SK-N-SH (cell line): ENCODE measurements around the gene RBM17. TPM values are rescaled to one million over a fixed set of nuclear protein-coding genes. Genes with fewer than 3 reads are reported as not detected.

ENCODE experiments used
- CTCF ChIA-PET: fragments of 300-600, 350-600 bp; formaldehyde crosslinking; extraction: SDS; loops from one replicate; lab custom pipeline; 2021; lab: Yijun Ruan, JAX
- POLR2A ChIA-PET: fragments of 350-600 bp; sonication (Branson Sonifier 250); formaldehyde crosslinking; extraction: SDS; loops from one replicate; lab custom pipeline; 2020; ENCODE audit warnings: antibody characterized with exemption, inconsistent platforms; lab: Yijun Ruan, JAX
- DNase-seq: peaks from one replicate; pipeline ENCODE4 v3.0.0; 2012
- H2AFZ ChIP-seq: fragments of 200-600 bp; sonication (generic); 2 replicates; pipeline ENCODE4 v1.8.1; 2016; ENCODE audit warnings: antibody characterized with exemption, mild to moderate bottlenecking, low read depth
- H3F3A ChIP-seq: fragments of 200-600 bp; sonication (generic); replicated peaks from 2 replicates; pipeline ENCODE3; 2016; ENCODE audit warnings: antibody characterized with exemption, mild to moderate bottlenecking; ENCODE audit not compliant: insufficient read depth
- H3K27ac ChIP-seq, 2 experiments: fragments of 200-500 bp in 1 of 2; fragments of 200-600 bp in 1 of 2; sonication (Bioruptor generic) in 1 of 2; sonication (generic), shearing (Covaris generic) in 1 of 2; 2 replicates each; pipeline versions ENCODE4 v1.5.1 to v1.6.1; 2014 to 2016; ENCODE audit warnings: low read depth in 2 of 2, inconsistent platforms in 1 of 2, low read length in 1 of 2, mild to moderate bottlenecking in 1 of 2, mixed read lengths in 1 of 2
- H3K27me3 ChIP-seq: fragments of 200-600 bp; sonication (generic), shearing (Covaris generic); 2 replicates; pipeline ENCODE4 v1.6.1; 2016; ENCODE audit warnings: mixed run types; ENCODE audit not compliant: insufficient read depth
- H3K36me3 ChIP-seq, 2 experiments: fragments of 200-500 bp in 1 of 2; fragments of 200-600 bp in 1 of 2; sonication (Bioruptor generic) in 1 of 2; sonication (generic) in 1 of 2; replicated peaks in 1 of 2; 2 replicates each; pipeline versions ENCODE3 to v1.5.1; 2014 to 2016; ENCODE audit warnings: low read length in 1 of 2, mild to moderate bottlenecking in 1 of 2; ENCODE audit not compliant: insufficient read depth in 2 of 2, control insufficient read depth in 1 of 2
- H3K4me1 ChIP-seq, 2 experiments: fragments of 200-500 bp in 1 of 2; fragments of 200-600 bp in 1 of 2; sonication (Bioruptor generic) in 1 of 2; sonication (generic), shearing (Covaris generic) in 1 of 2; 2 replicates each; pipeline versions ENCODE4 v1.5.1 to v1.6.1; 2014 to 2016; ENCODE audit warnings: low read depth in 1 of 2, low read length in 1 of 2, mixed run types in 1 of 2; ENCODE audit not compliant: insufficient read depth in 2 of 2, control insufficient read depth in 1 of 2
- H3K4me2 ChIP-seq: fragments of 200-600 bp; sonication (generic), shearing (Covaris generic); 2 replicates; pipeline ENCODE4 v1.6.1; 2017; ENCODE audit warnings: mixed run types
- H3K4me3 ChIP-seq, 2 experiments: fragments of 200-500 bp in 1 of 2; fragments of 200-600 bp in 1 of 2; sonication (Bioruptor generic) in 1 of 2; sonication (generic), shearing (Covaris generic) in 1 of 2; 2 replicates each; pipeline versions ENCODE4 v1.5.1 to v1.8.1; 2014 to 2016; ENCODE audit warnings: low read depth in 2 of 2, inconsistent platforms in 1 of 2, low read length in 1 of 2, mild to moderate bottlenecking in 1 of 2, mixed read lengths in 1 of 2, moderate library complexity in 1 of 2
- H3K79me2 ChIP-seq: fragments of 200-600 bp; sonication (generic); 2 replicates; pipeline ENCODE4 v1.8.1; 2017; ENCODE audit warnings: mild to moderate bottlenecking; ENCODE audit not compliant: insufficient read depth
- H3K9ac ChIP-seq: fragments of 200-600 bp; sonication (generic); 2 replicates; pipeline ENCODE4 v1.6.1; 2017; ENCODE audit warnings: mixed run types
- H3K9me2 ChIP-seq: fragments of 200-600 bp; sonication (generic); 2 replicates; pipeline ENCODE4 v1.6.1; 2017; ENCODE audit warnings: mixed run types
- H3K9me3 ChIP-seq: fragments of 200-600 bp; sonication (generic); 2 replicates; pipeline ENCODE4 v1.6.1; 2017; ENCODE audit warnings: mixed run types, mild to moderate bottlenecking, moderate library complexity
- H4K20me1 ChIP-seq: fragments of 200-600 bp; sonication (generic); 2 replicates; pipeline ENCODE4 v1.6.1; 2017; ENCODE audit warnings: mild to moderate bottlenecking, mixed run types; ENCODE audit not compliant: insufficient read depth
- CHD2 ChIP-seq: fragments of 150-350 bp; IDR thresholded peaks from 2 replicates; pipeline ENCODE4 v1.6.1; 2018; ENCODE audit warnings: low read length; ENCODE audit not compliant: partially characterized antibody
- ELF1 ChIP-seq: IDR thresholded peaks from 2 replicates; pipeline ENCODE4 v1.4.0; 2012
- EP300 ChIP-seq, 2 experiments: IDR thresholded peaks; 2 replicates each; pipeline versions ENCODE4 v1.4.0 to v1.6.1; 2012; ENCODE audit warnings: borderline replicate concordance in 1 of 2, low read depth in 1 of 2, low read length in 1 of 2
- EZH2phosphoT487 ChIP-seq: fragments of 200-600 bp; sonication (generic); IDR thresholded peaks from 2 replicates; pipeline ENCODE4 v1.6.1; 2017; ENCODE audit warnings: low read depth, mixed run types, mild to moderate bottlenecking, antibody characterized with exemption, moderate library complexity, borderline replicate concordance
- FOSL2 ChIP-seq: IDR thresholded peaks from 2 replicates; pipeline ENCODE4 v1.4.0; 2012; ENCODE audit warnings: low read depth, mild to moderate bottlenecking, moderate library complexity, borderline replicate concordance
- FOXJ3 ChIP-seq: sonication (generic); formaldehyde crosslinking; IDR thresholded peaks from 2 replicates; pipeline ENCODE4 v1.5.1; 2020; ENCODE audit warnings: mild to moderate bottlenecking, missing genetic modification reagents
- FOXM1 ChIP-seq: IDR thresholded peaks from 2 replicates; pipeline ENCODE4 v1.4.0; 2012; ENCODE audit warnings: low read depth, mild to moderate bottlenecking
- GABPA ChIP-seq: IDR thresholded peaks from 2 replicates; pipeline ENCODE4 v1.4.0; 2012; ENCODE audit warnings: low read depth, mild to moderate bottlenecking
- IRF3 ChIP-seq: fragments of 150-350 bp; IDR thresholded peaks from 2 replicates; pipeline ENCODE4 v1.6.1; 2016; ENCODE audit warnings: mild to moderate bottlenecking, low read depth, low read length
- JUND ChIP-seq: IDR thresholded peaks from 2 replicates; pipeline ENCODE4 v1.4.0; 2012
- MAX ChIP-seq: IDR thresholded peaks from 2 replicates; pipeline ENCODE4 v1.4.0; 2012; ENCODE audit warnings: low read depth
- MEF2A ChIP-seq: IDR thresholded peaks from 2 replicates; pipeline ENCODE4 v1.4.0; 2012; ENCODE audit warnings: low read depth, borderline replicate concordance
- MXI1 ChIP-seq: IDR thresholded peaks from 2 replicates; pipeline ENCODE4 v1.6.1; 2012; ENCODE audit warnings: mild to moderate bottlenecking, low read depth, low read length, improper control_type of control experiment
- NFIC ChIP-seq: IDR thresholded peaks from 2 replicates; pipeline ENCODE4 v1.4.0; 2012; ENCODE audit warnings: borderline replicate concordance
- NRF1 ChIP-seq: IDR thresholded peaks from 2 replicates; pipeline ENCODE4 v1.6.1; 2012; ENCODE audit warnings: low read depth, mild to moderate bottlenecking, low read length
- PBX3 ChIP-seq: IDR thresholded peaks from 2 replicates; pipeline ENCODE4; 2012
- POLR2AphosphoS5 ChIP-seq: IDR thresholded peaks from 2 replicates; pipeline ENCODE4 v1.6.1; 2012; ENCODE audit warnings: low read depth, low read length
- RAD21 ChIP-seq: IDR thresholded peaks from 2 replicates; pipeline ENCODE4 v1.6.1; 2012; ENCODE audit warnings: mild to moderate bottlenecking, low read length
- RCOR1 ChIP-seq: fragments of 150-350 bp; IDR thresholded peaks from 2 replicates; pipeline ENCODE4 v1.6.1; 2017; ENCODE audit warnings: antibody characterized with exemption, low read length
- RFX5 ChIP-seq: IDR thresholded peaks from 2 replicates; pipeline ENCODE4 v1.6.1; 2012; ENCODE audit warnings: mild to moderate bottlenecking, improper control_type of control experiment, low read length
- RXRA ChIP-seq: IDR thresholded peaks from 2 replicates; pipeline ENCODE4 v1.4.0; 2012; ENCODE audit warnings: low read depth, mild to moderate bottlenecking, borderline replicate concordance
- SIN3A ChIP-seq: IDR thresholded peaks from 2 replicates; pipeline ENCODE4 v1.6.1; 2012; ENCODE audit warnings: low read depth, mild to moderate bottlenecking, low read length, moderate library complexity, borderline replicate concordance
- SMC3 ChIP-seq: IDR thresholded peaks from 2 replicates; pipeline ENCODE4 v1.6.1; 2012; ENCODE audit warnings: low read depth, low read length, improper control_type of control experiment
- TAF1 ChIP-seq: IDR thresholded peaks from 2 replicates; pipeline ENCODE4 v1.6.1; 2012; ENCODE audit warnings: low read depth, mild to moderate bottlenecking, low read length, moderate library complexity, borderline replicate concordance
- TEAD4 ChIP-seq: IDR thresholded peaks from 2 replicates; pipeline ENCODE4 v1.4.0; 2012; ENCODE audit warnings: mild to moderate bottlenecking, borderline replicate concordance; ENCODE audit not compliant: insufficient read depth
- USF1 ChIP-seq: IDR thresholded peaks from 2 replicates; pipeline ENCODE4 v1.4.0; 2012; ENCODE audit warnings: low read depth, borderline replicate concordance
- USF2 ChIP-seq: fragments of 150-350 bp; IDR thresholded peaks from 2 replicates; pipeline ENCODE4 v1.6.1; 2017; ENCODE audit warnings: antibody characterized with exemption, low read length, low read depth, borderline replicate concordance
- YY1 ChIP-seq: IDR thresholded peaks from 2 replicates; pipeline ENCODE4 v1.4.0; 2012; ENCODE audit warnings: low read depth, mild to moderate bottlenecking
- ZBTB33 ChIP-seq: IDR thresholded peaks from 2 replicates; pipeline ENCODE4 v1.4.0; 2012; ENCODE audit warnings: low read depth, borderline replicate concordance
- WGBS: methylation state at CpG from one replicate; pipeline ENCODE4 v1.1.6; 2017; ENCODE audit warnings: low lambda C conversion rate; 5-methylcytosine and 5-hydroxymethylcytosine counted together
- polyA plus RNA-seq, 3 experiments: library from polyadenylated mRNA; depleted of rRNA; stranded (reverse); fragments of >200 nt; gene quantifications; 2 replicates each; pipeline ENCODE4 v1.2.3, GENCODE V29; 2012

RBM17 gene
- polyA plus RNA-seq (2012; rRNA removed) = 32.6 and 34.2 TPM in 2 replicates
- 25.2 and 25.9 TPM in 2 replicates for polyA plus RNA-seq (2012; cell fraction: cytosol; rRNA removed)
- polyA plus RNA-seq (2012; cell fraction: nucleus; rRNA removed) = 94.6 and 118 TPM in 2 replicates

- peak within 1 kb of the TSS; percentile 36 to 63; a peak in 3 of 4 replicates for H3K27ac ChIP-seq
- peaks cover 0 to 3% of the 10 kb centered on the region in 2 experiments for H3K36me3 ChIP-seq
- H3K4me3 ChIP-seq = peak within 1 kb of the TSS; percentile 89 to 90
- no peaks in the 10 kb centered on the region for H3K9me3 ChIP-seq
- peaks cover 13% of the 10 kb centered on the region in 2 experiments; a peak in 3 of 4 replicates for H3K4me1 ChIP-seq
- H4K20me1 ChIP-seq = peaks cover 43% of the 10 kb centered on the region
- peak within 1 kb of the TSS; percentile 86 for H3K9ac ChIP-seq
- POLR2A ChIA-PET = no interaction called here
- peak within 1 kb of the TSS; percentile 97 for H3K4me2 ChIP-seq
- peaks cover 50% of the 10 kb centered on the region for H3K79me2 ChIP-seq
- 0 out of 2 replicates have a peak, but pooled peaks cover 6% of the 10 kb centered on the region for H3K27me3 ChIP-seq
- 0% methylated on average over 6 of the region's 77 CpGs for WGBS
- H2AFZ ChIP-seq = peak within 1 kb of the TSS; percentile 85
- CTCF ChIA-PET = interaction anchor here (1.1 to 6.0 kb wide), 8 partner anchors 12 to 317 kb away, joined by 3 to 57 read pairs (median 8); no protein-coding TSS in a partner anchor
- H3F3A ChIP-seq = peaks cover 10% of the 10 kb centered on the region
- peak; percentile 96 for DNase-seq
- H3K9me2 ChIP-seq = no peaks in the 10 kb centered on the region
- TF ChIP-seq YY1 (no peak), MEF2A (no peak), RAD21 (peak; percentile 62), SIN3A (no peak; the same call in 1 of the 2 replicates), ZBTB33 (0 out of 2 replicates have a peak, but pooled peaks have one; percentile 13), ELF1 (no peak), RFX5 (no peak), EZH2phosphoT487 (no peak), TEAD4 (peak; percentile 88), EP300 (IDR thresholded peaks at IDR 0.05; ENCODE audit: borderline replicate concordance in 1 of 2, low read depth in 1 of 2, low read length in 1 of 2) (no peak), POLR2AphosphoS5 (peak; percentile 45), NFIC (no peak), FOXJ3 (CRISPR knock-in tag) (no peak), CHD2 (peak; percentile 86), USF1 (no peak), MXI1 (no peak; the same call in 1 of the 2 replicates), TAF1 (no peak), SMC3 (peak; percentile 57), USF2 (no peak), MAX (peak; percentile 49; the same call in 1 of the 2 replicates), FOXM1 (no peak), NRF1 (peak; percentile 97), GABPA (no peak), FOSL2 (no peak), IRF3 (no peak), JUND (no peak), RCOR1 (peak; percentile 69), PBX3 (no peak), RXRA (no peak)
Measured at GRCh38 chr10:6088721-6089333, at the start of gene RBM17. TSS of gene RBM17 (plus strand) at chr10:6089034. CDS start at chr10:6097066, 8,032 bp downstream.
